Measurements from ENCODE around the gene DCXR. TPM values are rescaled to one million over a fixed set of nuclear protein-coding genes. Genes with fewer than 3 reads are reported as not detected.

The DCXR gene
- total and polyA plus RNA-seq, 2 of the 13 experiments (the other 11 are each of a cell fraction or from before 2014, with no cell fraction given), result 287 to 311 TPM

- Histone ChIP-seq H3K27ac (ENCODE audit: extremely low read length, insufficient read depth, low read length) (peak overlapping the region; percentile 97), H3K4me2 (ENCODE audit: low read depth, low read length) (peak overlapping the region; percentile 89), H3K27me3 (ENCODE audit: control insufficient read depth in 1 of 2, insufficient read depth in 2 of 2, low read length in 2 of 2) (no peaks in the 10 kb centered on the region), H3K9ac (ENCODE audit: insufficient read depth, low read depth, low read length) (peak overlapping the region; percentile 89), H3K4me1 (ENCODE audit: insufficient read depth, low read length) (peaks cover 70% of the 10 kb centered on the region), H4K20me1 (ENCODE audit: insufficient read depth, low read length) (no peaks in the 10 kb centered on the region), H2AFZ (ENCODE audit: low read length) (no peak overlapping the region), H3K36me3 (replicated peaks in 1 of 2; ENCODE audit: control insufficient read depth in 1 of 2, insufficient read depth in 2 of 2, low read length in 2 of 2) (peaks cover 5 to 15% of the 10 kb centered on the region in 2 experiments; a peak in 4 of 5 replicates), H3K9me3 (ENCODE audit: low read length) (no peaks in the 10 kb centered on the region), H3K4me3 (replicated peaks in 1 of 3; ENCODE audit: insufficient read depth in 1 of 3, low read depth in 2 of 3, low read length in 3 of 3) (peak overlapping the region; percentile 29 to 69 (median 44)), H3K79me2 (ENCODE audit: insufficient read depth, low read length) (peaks cover 46% of the 10 kb centered on the region)
- in situ Hi-C loops (cut with HindIII; ENCODE audit: extremely low pct_ligation_motif_present, low pct_unique_long_range_greater_than_20kb) (no loop called here), intact Hi-C loops (cut with micrococcal nuclease; ENCODE audit: unreplicated experiment) (loop anchor here (1.0 kb wide), 4 partner anchors 9 to 46 kb away; partner anchors contain the start of genes ASPSCR1 and DCXR)
- POLR2A ChIA-PET, result interaction anchor here (0.7 to 16.1 kb wide), 26 partner anchors 9 to 289 kb away, joined by 3 to 470 read pairs (median 7); partner anchors contain the start of genes ALYREF, ANAPC11, ASPSCR1 and CENPX
- 0% methylated on average over 15 of the region's 31 CpGs for WGBS (ENCODE audit: low lambda C conversion rate)
- FAIRE-seq (peak; percentile 81), ATAC-seq (peak; percentile 66), DNase-seq (ENCODE audit: low spot score) (peak; percentile 98)
- no TSS peak for BruUV-seq (replicated peaks)
- CTCF ChIA-PET (ENCODE audit: low intra/inter-chr PET ratio, low total read pairs), result interaction anchor here (1.4 to 2.7 kb wide), 4 partner anchors 9 to 32 kb away, joined by 3 to 33 read pairs (median 4); partner anchors contain the start of gene NOTUM
- TF ChIP-seq PAF1 (CRISPR knock-in tag; IDR thresholded peaks at IDR 0.05) (no peak), HNF4G (IDR thresholded peaks at IDR 0.05; ENCODE audit: borderline replicate concordance, low read depth, low read length) (no peak), HNF4G (CRISPR knock-in tag; IDR thresholded peaks at IDR 0.05; ENCODE audit: borderline replicate concordance, low read depth) (no peak; the same call in 1 of the 2 replicates), PHF8 (CRISPR knock-in tag; IDR thresholded peaks at IDR 0.05) (peak; percentile 62), CBX2 (IDR thresholded peaks at IDR 0.05; ENCODE audit: low read depth, low read length) (no peak), CBX2 (CRISPR knock-in tag; IDR thresholded peaks at IDR 0.05; ENCODE audit: low read depth) (no peak; the same call in 1 of the 2 replicates), KDM6A (CRISPR knock-in tag; IDR thresholded peaks at IDR 0.05; ENCODE audit: low read depth) (0 out of 2 replicates have a peak, but pooled peaks have one; percentile 6), NFYB (CRISPR knock-in tag; IDR thresholded peaks at IDR 0.05) (peak; percentile 45), IRF1 (CRISPR knock-in tag; IDR thresholded peaks at IDR 0.05; ENCODE audit: low read depth) (no peak), ZNF17 (CRISPR knock-in tag; IDR thresholded peaks at IDR 0.05) (no peak; the same call in 1 of the 2 replicates), ZMAT3 (CRISPR knock-in tag; conservative IDR thresholded peaks at IDR 0.05) (peak; percentile 88; the same call in 1 of the 2 replicates), ZNF737 (CRISPR knock-in tag; IDR thresholded peaks at IDR 0.05; ENCODE audit: borderline replicate concordance) (0 out of 2 replicates have a peak, but pooled peaks have one; percentile 47), ZNF724P (CRISPR knock-in tag; IDR thresholded peaks at IDR 0.05; ENCODE audit: borderline replicate concordance) (no peak; the same call in 1 of the 2 replicates), ZNF3 (CRISPR knock-in tag; IDR thresholded peaks at IDR 0.05) (no peak; the same call in 1 of the 2 replicates), ZNF496 (CRISPR knock-in tag; IDR thresholded peaks at IDR 0.05; ENCODE audit: insufficient replicate concordance) (no peak), NFRKB (IDR thresholded peaks at IDR 0.05) (no peak), ZNF331 (CRISPR knock-in tag; IDR thresholded peaks at IDR 0.05) (peak; percentile 95), MBD4 (IDR thresholded peaks at IDR 0.05; ENCODE audit: borderline replicate concordance, low read length) (no peak), AGO1 (IDR thresholded peaks at IDR 0.05; ENCODE audit: low read depth, low read length, poor library complexity, severe bottlenecking) (peak; percentile 89), ZBTB26 (CRISPR knock-in tag; IDR thresholded peaks at IDR 0.05; ENCODE audit: borderline replicate concordance) (peak; percentile 82)
- TF ChIP-seq, protein P1, sequence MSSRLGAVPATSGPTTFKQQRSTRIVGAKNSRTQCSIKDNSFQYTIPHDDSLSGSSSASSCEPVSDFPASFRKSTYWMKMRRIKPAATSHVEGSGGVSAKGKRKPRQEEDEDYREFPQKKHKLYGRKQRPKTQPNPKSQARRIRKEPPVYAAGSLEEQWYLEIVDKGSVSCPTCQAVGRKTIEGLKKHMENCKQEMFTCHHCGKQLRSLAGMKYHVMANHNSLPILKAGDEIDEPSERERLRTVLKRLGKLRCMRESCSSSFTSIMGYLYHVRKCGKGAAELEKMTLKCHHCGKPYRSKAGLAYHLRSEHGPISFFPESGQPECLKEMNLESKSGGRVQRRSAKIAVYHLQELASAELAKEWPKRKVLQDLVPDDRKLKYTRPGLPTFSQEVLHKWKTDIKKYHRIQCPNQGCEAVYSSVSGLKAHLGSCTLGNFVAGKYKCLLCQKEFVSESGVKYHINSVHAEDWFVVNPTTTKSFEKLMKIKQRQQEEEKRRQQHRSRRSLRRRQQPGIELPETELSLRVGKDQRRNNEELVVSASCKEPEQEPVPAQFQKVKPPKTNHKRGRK (CRISPR knock-in tag; IDR thresholded peaks at IDR 0.05), result no peak; the same call in 1 of the 2 replicates
- TF ChIP-seq, protein P2, sequence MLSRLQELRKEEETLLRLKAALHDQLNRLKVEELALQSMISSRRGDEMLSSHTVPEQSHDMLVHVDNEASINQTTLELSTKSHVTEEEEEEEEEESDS (CRISPR knock-in tag; IDR thresholded peaks at IDR 0.05; ENCODE audit: borderline replicate concordance), result peak; percentile 93
Observed at GRCh38 chr17:81991684-81992305, 45.7 kb downstream of the DCXR start.
